GM18511 (cell line): ENCODE results near the gene RPS26.
"Not testable (repeated sequence)": the region's sequence is repeated elsewhere in the genome, so short reads cannot be mapped to it uniquely, and the experiment has no call there.

Experiments
- ATAC-seq: cut with Tn5 transposase; IDR thresholded peaks from one replicate; pipeline ENCODE4 v1.9.1; 2021; ENCODE audit warnings: mild to moderate bottlenecking, moderate library complexity; ENCODE audit not compliant: unreplicated experiment

RPS26 gene

GRCh38 chr12:56020423-56021184, 21.1 kb upstream of the RPS26 start, which contains the start of gene IKZF4:
Gene IKZF4, plus strand, starts transcription at chr12:56021043. Its CDS starts 451 bp downstream, at chr12:56021494.
- ATAC-seq = no peak

- no peak for ATAC-seq
Observed at GRCh38 chr12:56021889-56022497, 19.7 kb upstream of the RPS26 start.

DNA sequence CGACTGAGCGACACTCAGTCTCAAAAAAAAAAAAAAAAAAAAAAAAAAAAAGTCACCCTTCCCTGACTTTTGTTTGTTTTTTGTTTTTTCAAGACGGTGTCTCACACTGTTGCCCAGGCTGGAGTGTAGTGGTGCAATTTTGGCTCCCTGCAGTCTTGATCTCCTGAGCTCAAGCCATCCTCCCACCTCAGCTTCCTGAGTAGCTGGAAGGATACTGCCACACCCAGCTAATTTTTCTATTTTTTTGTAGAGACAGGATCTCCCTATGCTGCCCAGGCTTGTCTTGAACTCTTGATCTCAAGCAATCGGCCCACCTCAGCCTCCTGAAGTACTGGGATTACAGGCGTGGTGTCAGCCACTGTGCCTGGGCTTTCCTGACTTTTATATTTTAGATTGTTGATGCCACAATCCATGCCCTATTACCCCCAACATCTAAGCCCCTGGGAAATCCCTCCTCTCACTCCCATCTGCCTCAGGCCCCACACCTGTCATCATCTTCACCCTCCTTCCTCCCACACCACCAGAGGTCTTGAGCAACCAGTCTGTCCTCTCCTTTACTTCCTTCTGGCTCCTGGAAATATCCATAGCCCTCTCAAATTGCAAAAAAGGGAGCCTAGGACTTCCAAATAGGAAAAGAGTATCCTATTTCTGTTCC, 13.1 kb upstream of the RPS26 start:
- no peak for ATAC-seq

- ATAC-seq = no peak
Observed at GRCh38 chr12:56029166-56029519, 12.6 kb upstream of the RPS26 start.

- ATAC-seq = peak; percentile 64
Observed at GRCh38 chr12:56029666-56030293, 11.9 kb upstream of the RPS26 start.

DNA sequence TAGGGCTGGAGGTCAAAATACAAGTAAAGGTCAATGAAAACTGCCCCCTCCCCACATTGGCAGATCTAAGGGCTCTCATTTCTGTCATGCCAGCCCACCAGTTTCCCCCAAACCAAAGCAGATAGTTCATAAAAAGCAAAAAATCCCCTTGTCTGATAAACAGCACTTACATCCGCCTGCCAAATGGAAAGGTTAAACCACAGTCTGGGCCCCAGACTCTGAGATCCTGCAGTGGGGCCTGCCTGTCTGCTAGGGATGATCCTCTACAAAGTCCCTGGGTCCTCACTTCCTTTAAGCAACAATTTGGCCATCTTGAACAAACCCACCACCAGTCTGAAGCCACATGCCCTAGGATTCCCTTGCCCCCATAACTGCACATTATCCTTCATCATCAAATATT, 9.7 kb upstream of the RPS26 start:
- ATAC-seq = no peak

DNA sequence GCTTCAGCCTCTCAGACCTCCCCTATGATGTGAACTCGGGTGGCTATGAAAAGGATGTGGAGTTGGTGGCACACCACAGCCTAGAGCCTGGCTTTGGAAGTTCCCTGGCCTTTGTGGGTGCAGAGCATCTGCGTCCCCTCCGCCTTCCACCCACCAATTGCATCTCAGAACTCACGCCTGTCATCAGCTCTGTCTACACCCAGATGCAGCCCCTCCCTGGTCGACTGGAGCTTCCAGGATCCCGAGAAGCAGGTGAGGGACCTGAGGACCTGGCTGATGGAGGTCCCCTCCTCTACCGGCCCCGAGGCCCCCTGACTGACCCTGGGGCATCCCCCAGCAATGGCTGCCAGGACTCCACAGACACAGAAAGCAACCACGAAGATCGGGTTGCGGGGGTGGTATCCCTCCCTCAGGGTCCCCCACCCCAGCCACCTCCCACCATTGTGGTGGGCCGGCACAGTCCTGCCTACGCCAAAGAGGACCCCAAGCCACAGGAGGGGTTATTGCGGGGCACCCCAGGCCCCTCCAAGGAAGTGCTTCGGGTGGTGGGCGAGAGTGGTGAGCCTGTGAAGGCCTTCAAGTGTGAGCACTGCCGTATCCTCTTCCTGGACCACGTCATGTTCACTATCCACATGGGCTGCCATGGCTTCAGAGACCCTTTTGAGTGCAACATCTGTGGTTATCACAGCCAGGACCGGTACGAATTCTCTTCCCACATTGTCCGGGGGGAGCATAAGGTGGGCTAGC, 7.0 kb upstream of the RPS26 start:
- no peak for ATAC-seq

DNA sequence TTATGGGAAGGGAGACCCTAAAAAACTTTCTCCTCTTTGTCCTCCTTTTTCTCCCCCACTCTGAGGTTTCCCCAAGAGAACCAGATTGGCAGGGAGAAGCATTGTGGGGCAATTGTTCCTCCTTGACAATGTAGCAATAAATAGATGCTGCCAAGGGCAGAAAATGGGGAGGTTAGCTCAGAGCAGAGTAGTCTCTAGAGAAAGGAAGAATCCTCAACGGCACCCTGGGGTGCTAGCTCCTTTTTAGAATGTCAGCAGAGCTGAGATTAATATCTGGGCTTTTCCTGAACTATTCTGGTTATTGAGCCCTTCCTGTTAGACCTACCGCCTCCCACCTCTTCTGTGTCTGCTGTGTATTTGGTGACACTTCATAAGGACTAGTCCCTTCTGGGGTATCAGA, 4.6 kb upstream of the RPS26 start:
- ATAC-seq = no peak

DNA sequence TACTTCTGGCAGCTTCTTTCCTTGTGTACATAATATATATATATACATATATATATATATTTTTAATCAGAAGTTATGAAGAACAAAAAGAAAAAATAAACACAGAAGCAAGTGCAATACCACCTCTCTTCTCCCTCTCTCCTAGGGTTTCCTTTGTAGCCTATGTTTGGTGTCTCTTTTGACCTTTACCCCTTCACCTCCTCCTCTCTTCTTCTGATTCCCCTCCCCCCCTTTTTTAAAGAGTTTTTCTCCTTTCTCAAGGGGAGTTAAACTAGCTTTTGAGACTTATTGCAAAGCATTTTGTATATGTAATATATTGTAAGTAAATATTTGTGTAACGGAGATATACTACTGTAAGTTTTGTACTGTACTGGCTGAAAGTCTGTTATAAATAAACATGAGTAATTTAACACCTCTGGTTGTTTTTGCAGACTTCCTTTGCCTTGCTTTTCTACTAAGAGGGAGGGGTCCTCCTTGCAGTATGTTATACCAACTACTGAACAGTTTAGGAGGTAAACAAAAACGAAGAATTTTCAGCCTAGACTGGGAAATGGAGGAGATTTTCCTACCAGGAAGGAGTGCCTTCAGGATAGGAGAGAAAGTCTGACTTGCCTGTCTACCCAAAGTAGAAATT, 3.6 kb upstream of the RPS26 start:
- ATAC-seq = no peak

DNA sequence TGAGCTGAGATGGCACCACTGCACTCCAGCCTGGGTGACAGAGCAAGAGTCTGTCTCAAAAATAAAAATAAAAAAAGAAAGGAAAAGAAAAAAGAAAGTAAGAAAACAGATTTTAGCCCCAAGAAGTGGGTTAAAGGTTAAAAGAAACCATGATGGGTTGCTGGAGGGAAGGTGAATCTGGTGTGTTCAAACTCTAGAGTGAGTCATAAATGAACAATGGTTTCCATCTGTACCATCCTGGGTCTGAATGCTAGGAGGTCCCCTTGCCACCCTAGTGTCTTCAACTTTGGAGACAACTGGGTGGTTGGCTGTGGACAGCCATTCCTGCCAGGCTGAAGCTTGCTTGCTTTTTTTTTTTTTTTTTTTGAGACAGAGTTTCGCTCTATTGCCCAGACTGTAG, 1.6 kb upstream of the RPS26 start:
- ATAC-seq = no peak

- peak; percentile 12 for ATAC-seq
Observed at GRCh38 chr12:56040963-56041551, 661 bp upstream of the RPS26 start.

DNA sequence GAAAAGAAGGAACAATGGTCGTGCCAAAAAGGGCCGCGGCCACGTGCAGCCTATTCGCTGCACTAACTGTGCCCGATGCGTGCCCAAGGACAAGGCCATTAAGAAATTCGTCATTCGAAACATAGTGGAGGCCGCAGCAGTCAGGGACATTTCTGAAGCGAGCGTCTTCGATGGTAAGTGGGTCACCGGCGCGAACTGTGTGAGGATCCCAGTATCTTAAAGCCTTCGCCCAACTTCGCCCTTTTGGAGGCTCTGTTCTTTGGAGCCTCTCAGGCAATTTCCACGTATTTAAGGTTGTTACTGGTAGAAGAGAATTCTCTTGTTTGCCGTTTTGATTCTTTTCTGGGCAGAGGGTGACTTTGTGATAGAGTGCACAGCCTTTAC, 704 bp downstream of the RPS26 start:
- not testable (repeated sequence) for ATAC-seq

- ATAC-seq = no peak
Observed at GRCh38 chr12:56042843-56043242, 1.1 kb downstream of the RPS26 start.

GRCh38 chr12:56046027-56046780, 4.5 kb downstream of the RPS26 start:
- no peak for ATAC-seq

GRCh38 chr12:56053407-56053893, 11.7 kb downstream of the RPS26 start:
- no peak for ATAC-seq

DNA sequence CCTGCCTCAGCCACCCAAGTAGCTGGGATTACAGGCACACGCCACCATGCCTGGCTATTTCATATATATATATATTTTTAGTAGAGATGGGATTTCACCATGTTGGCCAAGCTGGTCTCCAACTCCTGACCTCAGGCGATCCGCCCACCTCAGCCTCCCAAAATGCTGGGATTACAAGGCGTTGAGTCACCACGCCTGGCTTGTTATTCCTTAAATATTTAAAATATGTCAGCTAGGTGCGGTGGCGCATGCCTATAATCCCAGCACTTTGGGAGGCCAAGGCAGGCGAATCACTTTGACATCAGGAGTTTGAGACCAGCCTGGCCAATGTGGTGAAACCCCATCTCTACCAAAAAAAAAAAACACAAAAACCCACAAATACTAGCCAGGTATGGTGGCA, 18.2 kb downstream of the RPS26 start:
- not testable (repeated sequence) for ATAC-seq

GRCh38 chr12:56061982-56062381, 20.3 kb downstream of the RPS26 start:
- ATAC-seq = no peak

DNA sequence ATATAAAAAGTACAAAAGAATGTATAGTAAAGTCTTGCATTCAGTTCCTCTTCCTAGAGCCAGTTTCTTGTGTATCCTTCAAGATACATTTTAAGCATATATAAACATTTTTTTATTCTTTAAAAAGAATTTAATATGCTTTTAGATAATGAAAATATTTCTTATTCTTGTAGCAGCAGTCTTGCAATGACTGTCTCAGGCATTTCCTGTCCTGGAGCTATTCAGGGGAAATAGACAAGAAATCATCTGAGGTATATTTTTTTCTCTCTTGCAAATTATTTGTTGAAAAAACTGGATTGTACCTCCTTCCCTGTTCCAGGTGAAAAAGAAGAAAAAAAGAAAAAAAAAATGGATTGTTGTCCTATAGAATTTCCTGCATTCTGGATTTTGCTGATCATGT, 21.3 kb downstream of the RPS26 start:
- ATAC-seq = no peak

GRCh38 chr12:56071648-56072047, 29.9 kb downstream of the RPS26 start:
- no peak for ATAC-seq
